CD14-positive monocyte (primary cell): ENCODE results near the gene HPSE2. TPM values are rescaled to one million over a fixed set of nuclear protein-coding genes. Genes with fewer than 3 reads are reported as not detected.

Experiments used
- DNase-seq, 3 donors: peaks; one replicate each; pipeline ENCODE4 v3.0.0-alpha.2; 2011 to 2022
- H2AFZ ChIP-seq: 2 replicates; pipeline ENCODE4 v1.6.0; 2012; ENCODE audit warnings: mild to moderate bottlenecking, low read depth, low read length, inconsistent platforms; ENCODE audit not compliant: insufficient read depth, poor library complexity, severe bottlenecking
- H3K27ac ChIP-seq, 2 donors: 1 replicate in 1 of 2; 2 replicates in 1 of 2; pipeline ENCODE4 v1.5.1; 2012 to 2013; ENCODE audit warnings: low read length in 2 of 2, control low read depth in 1 of 2, inconsistent platforms in 1 of 2, low read depth in 1 of 2, mild to moderate bottlenecking in 1 of 2
- H3K27me3 ChIP-seq, 2 donors: one replicate each; pipeline versions ENCODE4 v1.6.0 to v1.6.1; 2011 to 2013; ENCODE audit warnings: low read length in 2 of 2; ENCODE audit not compliant: control insufficient read depth in 2 of 2, insufficient read depth in 2 of 2
- H3K36me3 ChIP-seq, 2 donors: replicated peaks in 1 of 2; 1 replicate in 1 of 2; 2 replicates in 1 of 2; pipeline versions ENCODE4 v1.5.1 to v1.6.1; 2012 to 2013; ENCODE audit warnings: low read length in 2 of 2, control low read depth in 1 of 2, inconsistent platforms in 1 of 2, mild to moderate bottlenecking in 1 of 2; ENCODE audit not compliant: insufficient read depth in 2 of 2, control insufficient read depth in 1 of 2
- H3K4me1 ChIP-seq, 2 donors: 1 replicate in 1 of 2; 2 replicates in 1 of 2; pipeline versions ENCODE4 v1.5.1 to v1.6.1; 2012 to 2013; ENCODE audit warnings: low read length in 2 of 2, control low read depth in 1 of 2, inconsistent platforms in 1 of 2, mild to moderate bottlenecking in 1 of 2, moderate library complexity in 1 of 2; ENCODE audit not compliant: insufficient read depth in 2 of 2, control insufficient read depth in 1 of 2
- H3K4me2 ChIP-seq: replicated peaks from 2 replicates; pipeline ENCODE3; 2012; ENCODE audit warnings: low read length, moderate library complexity, mild to moderate bottlenecking; ENCODE audit not compliant: poor library complexity, severe bottlenecking; ENCODE audit errors: extremely low read depth
- H3K4me3 ChIP-seq, 3 experiments: fragments of 200-600 bp in 1 of 3; sonication (generic) in 1 of 3; replicated peaks in 1 of 3; 1 replicate in 2 of 3; 2 replicates in 1 of 3; pipeline ENCODE4 v1.5.1; 2011 to 2013; ENCODE audit warnings: low read length in 3 of 3, mild to moderate bottlenecking in 3 of 3, control low read depth in 2 of 3, low read depth in 2 of 3, inconsistent platforms in 1 of 3, moderate library complexity in 1 of 3
- H3K79me2 ChIP-seq: 2 replicates; pipeline ENCODE4 v1.6.0; 2012; ENCODE audit warnings: mild to moderate bottlenecking, control low read depth, inconsistent platforms, low read length, moderate library complexity; ENCODE audit not compliant: insufficient read depth
- H3K9ac ChIP-seq: 2 replicates; pipeline ENCODE4 v1.6.0; 2017; ENCODE audit warnings: low read length, mild to moderate bottlenecking; ENCODE audit not compliant: insufficient read depth, poor library complexity, severe bottlenecking
- H3K9me3 ChIP-seq, 2 donors: replicated peaks in 1 of 2; 1 replicate in 1 of 2; 2 replicates in 1 of 2; pipeline versions ENCODE4 v1.5.1 to v1.6.1; 2012 to 2013; ENCODE audit warnings: low read length in 2 of 2, control low read depth in 1 of 2; ENCODE audit not compliant: control insufficient read depth in 1 of 2, insufficient read depth in 1 of 2
- H4K20me1 ChIP-seq: 2 replicates; pipeline ENCODE4 v1.6.0; 2012; ENCODE audit warnings: mild to moderate bottlenecking, low read length, control low read depth, moderate library complexity; ENCODE audit not compliant: insufficient read depth
- H3K27ac Mint-ChIP-seq, 7 donors: one replicate each; pipeline ENCODE4 v1.8.0; 2020; ENCODE audit warnings: mild to moderate bottlenecking in 7 of 7, mixed read lengths in 7 of 7, moderate library complexity in 6 of 7, inconsistent platforms in 2 of 7
- H3K27me3 Mint-ChIP-seq, 3 donors: one replicate each; pipeline ENCODE4 v1.8.0; 2021 to 2022; ENCODE audit warnings: low read depth in 3 of 3, mild to moderate bottlenecking in 3 of 3, mixed read lengths in 3 of 3, moderate library complexity in 3 of 3, inconsistent platforms in 1 of 3
- H3K36me3 Mint-ChIP-seq, 2 donors: one replicate each; pipeline ENCODE4 v1.8.0; 2020; ENCODE audit warnings: mixed read lengths in 2 of 2, inconsistent platforms in 1 of 2, mild to moderate bottlenecking in 1 of 2
- H3K4me1 Mint-ChIP-seq: one replicate; pipeline ENCODE4 v1.8.0; 2020; ENCODE audit warnings: mild to moderate bottlenecking, mixed read lengths
- H3K4me3 Mint-ChIP-seq, 2 donors: one replicate each; pipeline ENCODE4 v1.8.0; 2020; ENCODE audit warnings: mild to moderate bottlenecking in 2 of 2, mixed read lengths in 2 of 2, moderate library complexity in 1 of 2
- H3K9me3 Mint-ChIP-seq, 7 donors: one replicate each; pipeline ENCODE4 v1.8.0; 2020 to 2022; ENCODE audit warnings: mixed read lengths in 7 of 7, mild to moderate bottlenecking in 6 of 7, moderate library complexity in 6 of 7, inconsistent platforms in 2 of 7
- CTCF ChIP-seq: fragments of 200-600 bp; IDR thresholded peaks from one replicate; pipeline ENCODE4 v1.8.0; 2022; ENCODE audit warnings: antibody characterized with exemption, mild to moderate bottlenecking
- WGBS: methylation state at CpG from one replicate; pipeline ENCODE4 v1.1.5; 2013; ENCODE audit warnings: missing lambda C conversion rate; ENCODE audit not compliant: insufficient coverage; 5-methylcytosine and 5-hydroxymethylcytosine counted together
- intact Hi-C, 2 donors: fragments of 100-400 bp; cut with micrococcal nuclease; formaldehyde crosslinking; loops; one replicate each; pipeline versions ENCODE4 v1.15.0 to v1.15.1; 2023
- polyA plus RNA-seq, 3 donors: library from polyadenylated mRNA; depleted of rRNA in 1 of 3; unstranded in 2 of 3; stranded (reverse) in 1 of 3; fragments of 300-500 nt in 2 of 3; fragments of >200 nt in 1 of 3; fragmentation: Illumina TruSeq in 2 of 3; gene quantifications; 1 replicate in 2 of 3; 2 replicates in 1 of 3; pipeline ENCODE4 v1.2.3, GENCODE V29; 2012 to 2021

Gene HPSE2
- polyA plus RNA-seq, 3 donors, result not detected

GRCh38 chr10:98959379-98959778 lies 276.3 kb downstream of the HPSE2 start:
- no peaks in the 10 kb centered on the region for H3K4me1 ChIP-seq
- no peak for TF ChIP-seq CTCF
- H3K4me2 ChIP-seq, result no peak overlapping the region
- H2AFZ ChIP-seq, result no peak overlapping the region
- no peak overlapping the region for H3K4me3 Mint-ChIP-seq
- no peak for DNase-seq
- H4K20me1 ChIP-seq, result no peaks in the 10 kb centered on the region
- H3K9me3 Mint-ChIP-seq, result peaks cover 0 to 4% (median 0%) of the 10 kb centered on the region in 7 donors
- intact Hi-C loops, result no loop called here
- H3K4me3 ChIP-seq, result no peak overlapping the region
- H3K27ac Mint-ChIP-seq, result no peak overlapping the region
- H3K36me3 Mint-ChIP-seq, result no peaks in the 10 kb centered on the region
- H3K27me3 Mint-ChIP-seq, result peaks cover 0 to 4% (median 0%) of the 10 kb centered on the region in 3 donors
- H3K9me3 ChIP-seq, result no peaks in the 10 kb centered on the region
- H3K9ac ChIP-seq, result no peak overlapping the region
- WGBS, result no CpG with 5 or more reads among the region's 2 CpGs
- no peaks in the 10 kb centered on the region for H3K27me3 ChIP-seq
- H3K4me1 Mint-ChIP-seq, result no peaks in the 10 kb centered on the region
- H3K79me2 ChIP-seq, result no peaks in the 10 kb centered on the region
- H3K27ac ChIP-seq, result no peak overlapping the region
- H3K36me3 ChIP-seq, result no peaks in the 10 kb centered on the region

- no peak for TF ChIP-seq CTCF
- H3K4me2 ChIP-seq, result no peak overlapping the region
- no peaks in the 10 kb centered on the region for H3K9me3 ChIP-seq
- intact Hi-C loops, result no loop called here
- Mint-ChIP-seq H3K36me3 (no peaks in the 10 kb centered on the region), H3K9me3 (peaks cover 0 to 6% (median 0%) of the 10 kb centered on the region in 7 donors), H3K27me3 (peaks cover 0 to 2% (median 0%) of the 10 kb centered on the region in 3 donors), H3K27ac (no peak overlapping the region), H3K4me3 (no peak overlapping the region), H3K4me1 (no peaks in the 10 kb centered on the region)
- H3K27me3 ChIP-seq, result no peaks in the 10 kb centered on the region
- DNase-seq, result no peak
- H3K36me3 ChIP-seq, result no peaks in the 10 kb centered on the region
- no CpG with 5 or more reads among the region's 3 CpGs for WGBS
- no peaks in the 10 kb centered on the region for H4K20me1 ChIP-seq
- no peak overlapping the region for H3K27ac ChIP-seq
- H3K79me2 ChIP-seq, result no peaks in the 10 kb centered on the region
- no peak overlapping the region for H3K9ac ChIP-seq
- no peak overlapping the region for H3K4me3 ChIP-seq
- H2AFZ ChIP-seq, result no peak overlapping the region
- H3K4me1 ChIP-seq, result no peaks in the 10 kb centered on the region
These were observed 277.9 kb downstream of the HPSE2 start for GRCh38 chr10:98957801-98958200.
